Activated T-cell treated with anti-CD3 and anti-CD28 coated beads for 24 hours (primary cell): ENCODE data around the gene LEUTX.
"Not testable (repeated sequence)": the region's sequence is repeated elsewhere in the genome, so short reads cannot be mapped to it uniquely, and the experiment has no call there.

ENCODE experiments used
- DNase-seq: peaks from one replicate; pipeline ENCODE4 v3.0.0-alpha.2; 2020; ENCODE audit warnings: low read depth

Gene LEUTX

GRCh38 chr19:39780894-39781293 lies 2.2 kb downstream of the LEUTX start:
- no peak for DNase-seq

GRCh38 chr19:39788244-39788643 lies 9.6 kb downstream of the LEUTX start:
- no peak for DNase-seq

- DNase-seq, result peak; percentile 62
Measured at GRCh38 chr19:39792999-39793546, 14.4 kb downstream of the LEUTX start.

- no peak for DNase-seq
Measured at GRCh38 chr19:39795001-39795400, 16.3 kb downstream of the LEUTX start.

GRCh38 chr19:39796000-39796498 lies 17.4 kb downstream of the LEUTX start:
- no peak for DNase-seq

- no peak for DNase-seq
Measured at GRCh38 chr19:39797083-39797482, 18.4 kb downstream of the LEUTX start.

GRCh38 chr19:39802958-39803357 lies 24.3 kb downstream of the LEUTX start:
- DNase-seq, result no peak

- no peak for DNase-seq
Measured at GRCh38 chr19:39805104-39805503, 26.4 kb downstream of the LEUTX start.

- DNase-seq, result no peak
Measured at GRCh38 chr19:39807846-39808364, 29.3 kb downstream of the LEUTX start.

GRCh38 chr19:39808688-39809087 lies 30.0 kb downstream of the LEUTX start:
- DNase-seq, result not testable (repeated sequence)

- DNase-seq, result no peak
Measured at GRCh38 chr19:39809368-39809767, 30.7 kb downstream of the LEUTX start.

- DNase-seq, result no peak
Measured at GRCh38 chr19:39810424-39810823, 31.8 kb downstream of the LEUTX start.

GRCh38 chr19:39811064-39811463 lies 32.4 kb downstream of the LEUTX start:
- DNase-seq, result no peak

GRCh38 chr19:39813264-39813993 lies 34.8 kb downstream of the LEUTX start:
- DNase-seq, result no peak

GRCh38 chr19:39814111-39814510 lies 35.5 kb downstream of the LEUTX start:
- DNase-seq, result not testable (repeated sequence)

- DNase-seq, result no peak
Measured at GRCh38 chr19:39814595-39814994, 35.9 kb downstream of the LEUTX start.

GRCh38 chr19:39816287-39817048 lies 37.8 kb downstream of the LEUTX start:
- DNase-seq, result no peak

- no peak for DNase-seq
Measured at GRCh38 chr19:39817888-39818561, 39.4 kb downstream of the LEUTX start.

GRCh38 chr19:39818626-39819097 lies 40.0 kb downstream of the LEUTX start:
- no peak for DNase-seq

GRCh38 chr19:39819786-39820185 lies 41.1 kb downstream of the LEUTX start:
- DNase-seq, result no peak

GRCh38 chr19:39820696-39821095 lies 42.0 kb downstream of the LEUTX start:
- DNase-seq, result no peak

- DNase-seq, result no peak
Measured at GRCh38 chr19:39823686-39824085, 45.0 kb downstream of the LEUTX start.
